Upper lobe of left lung (tissue), 6 donors: Measurements from ENCODE around the gene SRI. TPM values are rescaled to one million over a fixed set of nuclear protein-coding genes. Genes with fewer than 3 reads are reported as not detected.

Experiments used
- ATAC-seq, 2 donors: fragments of 200-7000 bp; cut with Tn5 transposase; one replicate each; pipeline ENCODE4 v1.9.1; 2022; ENCODE audit warnings: mild to moderate bottlenecking in 2 of 2, moderate library complexity in 2 of 2; ENCODE audit not compliant: low FRiP score in 2 of 2
- DNase-seq, 2 donors: peaks; one replicate each; pipeline ENCODE4 v3.0.0-alpha.2; 2019 to 2020
- H3K27ac ChIP-seq, 4 donors: fragments of 200-600 bp; sonication (generic); one replicate each; pipeline ENCODE4 v1.5.1; 2016 to 2019
- H3K27me3 ChIP-seq, 4 donors: fragments of 200-600 bp; sonication (generic); one replicate each; pipeline ENCODE4 v1.5.1; 2017 to 2019
- H3K36me3 ChIP-seq, 4 donors: fragments of 200-600 bp; sonication (generic); one replicate each; pipeline ENCODE4 v1.5.1; 2016 to 2019
- H3K4me1 ChIP-seq, 4 donors: fragments of 200-600 bp; sonication (generic); one replicate each; pipeline ENCODE4 v1.5.1; 2018 to 2019
- H3K4me3 ChIP-seq, 4 donors: fragments of 200-600 bp; sonication (generic); one replicate each; pipeline ENCODE4 v1.5.1; 2017 to 2019; ENCODE audit warnings: mild to moderate bottlenecking in 2 of 4, moderate library complexity in 1 of 4
- H3K9me3 ChIP-seq, 4 donors: fragments of 200-600 bp; sonication (generic); one replicate each; pipeline ENCODE4 v1.5.1; 2018 to 2019
- EP300 ChIP-seq, 4 donors: sonication (generic); formaldehyde crosslinking; IDR thresholded peaks; one replicate each; pipeline ENCODE4 v1.5.1; 2017; ENCODE audit warnings: antibody characterized with exemption in 4 of 4, control low read depth in 2 of 4
- POLR2A ChIP-seq, 4 donors: fragments of 450-650 bp; IDR thresholded peaks; one replicate each; pipeline ENCODE4 v1.5.1; 2016 to 2017; ENCODE audit warnings: antibody characterized with exemption in 4 of 4, mild to moderate bottlenecking in 2 of 4
- POLR2AphosphoS5 ChIP-seq, 2 donors: sonication (generic); formaldehyde crosslinking; IDR thresholded peaks; one replicate each; pipeline ENCODE4 v1.5.1; 2017; ENCODE audit warnings: antibody characterized with exemption in 2 of 2
- WGBS, 2 donors: methylation state at CpG; one replicate each; pipeline ENCODE4 v1.1.5; 2017 to 2018; 5-methylcytosine and 5-hydroxymethylcytosine counted together
- total RNA-seq, 6 donors: library from RNA; depleted of rRNA in 4 of 6; stranded (reverse); fragments of >200 nt in 4 of 6; gene quantifications; one replicate each; pipeline versions ENCODE4 v1.1.0 to v1.2.1, GENCODE V29; 2016 to 2021
- TF ChIP-seq, protein P1 (sequence below), 6 experiments: fragments of 450-650 bp in 4 of 6; fragments of 200-600 bp in 2 of 6; sonication (generic) in 2 of 6; IDR thresholded peaks; one replicate each; pipeline ENCODE4 v1.5.1; 2016 to 2019; ENCODE audit warnings: antibody characterized with exemption in 6 of 6
- donor health status: DM: no; HTN: no; CAD: no; lungs with moderate emphysema.
- donor health status: DM: no; HTN: yes; CAD: no; lungs with severe emphysema.

SRI gene
- total RNA-seq, 6 donors from 2014 or later, result 20.0 to 120 (median 91.8) TPM

DNA sequence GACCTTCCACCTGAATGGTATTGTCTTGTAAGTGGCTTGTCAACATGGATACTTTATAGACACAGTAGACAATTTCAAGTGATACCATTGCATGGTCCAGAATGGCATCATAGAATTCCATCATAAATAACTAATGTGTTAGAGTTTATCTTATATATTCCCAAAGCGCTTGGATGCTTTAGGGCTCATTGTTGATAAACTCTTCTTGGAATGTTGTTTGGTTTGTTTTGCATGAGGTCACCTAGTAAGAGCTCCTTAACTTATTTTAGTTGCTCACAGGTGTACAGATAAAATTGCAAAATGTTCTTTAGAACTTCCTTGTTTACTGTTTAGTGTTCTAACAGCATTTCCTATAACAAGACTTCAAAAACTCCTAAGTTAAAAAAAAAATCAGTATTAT, 36.8 kb downstream of the SRI start:
- ATAC-seq (no peak), DNase-seq (no peak)
- H3K4me1 ChIP-seq, result no peaks in the 10 kb centered on the region
- no peaks in the 10 kb centered on the region for H3K27me3 ChIP-seq
- TF ChIP-seq POLR2AphosphoS5 (IDR thresholded peaks at IDR 0.05), result no peak
- TF ChIP-seq EP300 (IDR thresholded peaks at IDR 0.05), result no peak
- no peak for TF ChIP-seq POLR2A (IDR thresholded peaks at IDR 0.05)
- TF ChIP-seq, protein P1, sequence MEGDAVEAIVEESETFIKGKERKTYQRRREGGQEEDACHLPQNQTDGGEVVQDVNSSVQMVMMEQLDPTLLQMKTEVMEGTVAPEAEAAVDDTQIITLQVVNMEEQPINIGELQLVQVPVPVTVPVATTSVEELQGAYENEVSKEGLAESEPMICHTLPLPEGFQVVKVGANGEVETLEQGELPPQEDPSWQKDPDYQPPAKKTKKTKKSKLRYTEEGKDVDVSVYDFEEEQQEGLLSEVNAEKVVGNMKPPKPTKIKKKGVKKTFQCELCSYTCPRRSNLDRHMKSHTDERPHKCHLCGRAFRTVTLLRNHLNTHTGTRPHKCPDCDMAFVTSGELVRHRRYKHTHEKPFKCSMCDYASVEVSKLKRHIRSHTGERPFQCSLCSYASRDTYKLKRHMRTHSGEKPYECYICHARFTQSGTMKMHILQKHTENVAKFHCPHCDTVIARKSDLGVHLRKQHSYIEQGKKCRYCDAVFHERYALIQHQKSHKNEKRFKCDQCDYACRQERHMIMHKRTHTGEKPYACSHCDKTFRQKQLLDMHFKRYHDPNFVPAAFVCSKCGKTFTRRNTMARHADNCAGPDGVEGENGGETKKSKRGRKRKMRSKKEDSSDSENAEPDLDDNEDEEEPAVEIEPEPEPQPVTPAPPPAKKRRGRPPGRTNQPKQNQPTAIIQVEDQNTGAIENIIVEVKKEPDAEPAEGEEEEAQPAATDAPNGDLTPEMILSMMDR (IDR thresholded peaks at IDR 0.05), result no peak
- H3K27ac ChIP-seq, result no peak overlapping the region
- 74 to 84% methylated on average over 1 of the region's 1 CpG for WGBS, 2 donors
- H3K4me3 ChIP-seq, result no peak overlapping the region
- H3K36me3 ChIP-seq, result no peaks in the 10 kb centered on the region
- no peaks in the 10 kb centered on the region for H3K9me3 ChIP-seq

DNA sequence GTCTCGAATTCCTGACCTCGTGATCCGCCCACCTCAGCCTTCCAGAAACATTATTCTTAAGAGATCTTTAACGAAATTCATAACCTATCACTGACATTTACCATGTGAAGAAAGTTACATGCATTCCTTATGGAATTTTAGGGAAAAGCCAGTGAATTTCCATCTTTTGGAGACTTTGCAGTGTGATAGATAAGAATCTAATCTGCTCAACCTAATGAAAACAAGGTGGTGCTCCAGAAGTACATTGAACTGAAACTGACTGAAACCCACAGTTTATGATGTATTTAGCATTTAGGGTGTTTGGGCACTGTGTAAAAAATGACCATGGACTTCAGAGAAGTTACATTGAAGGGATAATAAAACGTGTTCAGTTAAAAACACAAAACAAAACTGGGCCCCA, 43.6 kb downstream of the SRI start:
- 88 to 90% methylated on average over 5 of the region's 5 CpGs for WGBS, 2 donors
- H3K4me3 ChIP-seq, result no peak overlapping the region
- no peak for ATAC-seq
- H3K27me3 ChIP-seq, result no peaks in the 10 kb centered on the region
- DNase-seq, result no peak
- H3K9me3 ChIP-seq, result no peaks in the 10 kb centered on the region
- TF ChIP-seq POLR2AphosphoS5 (IDR thresholded peaks at IDR 0.05) (no peak), EP300 (IDR thresholded peaks at IDR 0.05) (no peak), POLR2A (IDR thresholded peaks at IDR 0.05) (no peak)
- TF ChIP-seq, protein P1 (IDR thresholded peaks at IDR 0.05), result no peak
- H3K4me1 ChIP-seq, result no peaks in the 10 kb centered on the region
- H3K36me3 ChIP-seq, result no peaks in the 10 kb centered on the region
- H3K27ac ChIP-seq, result no peak overlapping the region

DNA sequence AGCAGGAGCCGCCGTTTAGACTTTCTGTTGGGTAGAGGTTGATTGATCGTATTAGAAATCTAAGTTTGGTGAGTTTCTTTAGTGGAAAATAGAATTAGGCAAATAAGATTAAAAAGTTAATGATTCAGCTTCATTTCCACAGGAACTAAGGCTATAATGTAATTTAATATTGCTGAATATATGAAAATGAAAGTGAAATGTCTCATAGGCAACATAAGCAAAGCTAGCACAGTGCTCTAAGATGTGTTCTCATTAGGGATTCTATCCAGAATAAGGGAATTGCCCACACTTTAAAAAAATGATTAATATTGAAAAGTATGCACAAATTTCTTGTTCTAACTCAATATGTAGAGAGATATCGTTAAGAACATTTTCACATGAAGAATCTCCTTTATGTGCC, 47.0 kb downstream of the SRI start:
- DNase-seq, result no peak
- Histone ChIP-seq H3K27me3 (no peaks in the 10 kb centered on the region), H3K4me1 (no peaks in the 10 kb centered on the region), H3K36me3 (no peaks in the 10 kb centered on the region), H3K9me3 (no peaks in the 10 kb centered on the region), H3K27ac (no peak overlapping the region), H3K4me3 (no peak overlapping the region)
- 94 to 95% methylated on average over 4 of the region's 4 CpGs for WGBS, 2 donors
- TF ChIP-seq, protein P1 (IDR thresholded peaks at IDR 0.05), result no peak
- TF ChIP-seq POLR2AphosphoS5 (IDR thresholded peaks at IDR 0.05), result no peak
- TF ChIP-seq POLR2A (IDR thresholded peaks at IDR 0.05), result no peak
- no peak for TF ChIP-seq EP300 (IDR thresholded peaks at IDR 0.05)
- no peak for ATAC-seq

DNA sequence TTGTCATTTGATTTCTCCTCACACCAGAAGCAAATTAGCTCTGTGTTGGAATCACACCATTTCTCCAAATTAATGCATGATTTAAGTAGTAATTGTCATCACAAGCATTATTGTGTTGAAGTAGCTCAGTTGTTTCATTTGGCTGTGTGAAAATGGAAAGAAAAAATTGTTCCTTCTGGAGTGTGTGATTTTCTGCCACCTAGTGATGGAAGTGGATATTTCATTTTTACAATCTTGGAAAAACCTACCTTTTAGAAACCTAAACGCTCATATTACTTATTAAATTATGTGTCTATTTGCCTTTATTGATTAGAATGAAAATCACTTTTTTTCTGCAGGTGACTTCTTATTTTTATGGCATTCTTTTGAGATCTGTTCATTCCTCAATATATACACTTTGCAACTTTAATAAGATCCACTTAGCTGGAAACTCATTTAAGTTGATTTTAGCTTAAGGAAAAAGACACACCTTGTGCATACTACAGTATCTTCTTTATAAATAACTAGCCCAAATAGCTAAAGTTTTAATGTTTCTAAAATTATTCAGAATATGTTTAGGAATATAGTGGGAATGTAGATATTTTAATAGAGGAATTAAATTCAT, 50.0 kb downstream of the SRI start:
- no peak overlapping the region for H3K27ac ChIP-seq
- no peaks in the 10 kb centered on the region for H3K27me3 ChIP-seq
- H3K4me1 ChIP-seq, result no peaks in the 10 kb centered on the region
- no peaks in the 10 kb centered on the region for H3K36me3 ChIP-seq
- ATAC-seq, result peak in 1 of 2 donors; percentile 39
- no peak for DNase-seq
- H3K4me3 ChIP-seq, result no peak overlapping the region
- no peaks in the 10 kb centered on the region for H3K9me3 ChIP-seq
- 18 to 35% methylated on average over 1 of the region's 1 CpG for WGBS, 2 donors
- TF ChIP-seq EP300 (IDR thresholded peaks at IDR 0.05), result no peak
- TF ChIP-seq, protein P1 (IDR thresholded peaks at IDR 0.05), result peak in 4 of 6 experiments; percentile 36 to 44 (median 38)

DNA sequence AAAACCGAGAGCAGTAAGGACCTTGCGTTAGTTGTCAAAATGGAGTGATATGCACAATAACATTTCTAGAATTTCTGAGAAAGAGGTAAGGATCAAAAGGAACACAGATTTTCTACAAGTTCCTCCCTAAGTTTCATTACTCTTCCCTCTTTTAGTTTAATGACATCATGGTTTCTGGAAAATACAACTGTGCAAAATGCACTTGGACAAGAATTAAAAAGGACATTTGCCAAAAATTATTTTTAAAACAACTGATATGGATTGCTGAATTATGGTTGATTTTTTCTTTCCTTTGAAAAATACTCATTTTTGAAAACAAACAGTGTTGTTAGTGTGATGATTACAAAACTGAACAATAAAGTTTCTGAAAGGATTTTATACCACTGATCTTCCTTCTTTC, 52.1 kb downstream of the SRI start:
- Histone ChIP-seq H3K4me1 (no peaks in the 10 kb centered on the region), H3K27ac (no peak overlapping the region), H3K9me3 (no peaks in the 10 kb centered on the region), H3K36me3 (no peaks in the 10 kb centered on the region), H3K27me3 (no peaks in the 10 kb centered on the region), H3K4me3 (no peak overlapping the region)
- no peak for DNase-seq
- no peak for ATAC-seq
- WGBS, 2 donors, result 81 to 85% methylated on average over 2 of the region's 2 CpGs
- TF ChIP-seq, protein P1 (IDR thresholded peaks at IDR 0.05), result no peak
- TF ChIP-seq EP300 (IDR thresholded peaks at IDR 0.05), result no peak
